Measurements from ENCODE around the gene COX7B2.

The COX7B2 gene

GRCh38 chr4:46890056-46890455 is 19.0 kb downstream of the COX7B2 start:
- no peak for DNase-seq (ENCODE audit: low read depth, low spot score)

GRCh38 chr4:46889410-46889809 is 19.6 kb downstream of the COX7B2 start:
- no peak for DNase-seq (ENCODE audit: low read depth, low spot score)

GRCh38 chr4:46886711-46887110 is 22.3 kb downstream of the COX7B2 start:
- DNase-seq (ENCODE audit: low read depth, low spot score): peak; percentile 18

- DNase-seq (ENCODE audit: low read depth, low spot score): no peak
These were observed 30.4 kb downstream of the COX7B2 start for GRCh38 chr4:46878641-46879040.

GRCh38 chr4:46874811-46875210 is 34.2 kb downstream of the COX7B2 start:
- no peak for DNase-seq (ENCODE audit: low read depth, low spot score)

- no peak for DNase-seq (ENCODE audit: low read depth, low spot score)
These were observed 38.6 kb downstream of the COX7B2 start for GRCh38 chr4:46870411-46870810.

GRCh38 chr4:46856333-46856732 is 52.7 kb downstream of the COX7B2 start:
- DNase-seq (ENCODE audit: low read depth, low spot score): peak; percentile 2

- no peak for DNase-seq (ENCODE audit: low read depth, low spot score)
These were observed 56.2 kb downstream of the COX7B2 start for GRCh38 chr4:46852800-46853199.

- no peak for DNase-seq (ENCODE audit: low read depth, low spot score)
These were observed 59.0 kb downstream of the COX7B2 start for GRCh38 chr4:46850026-46850425.

GRCh38 chr4:46844325-46844917 is 64.6 kb downstream of the COX7B2 start:
- DNase-seq (ENCODE audit: low read depth, low spot score): peak; percentile 75

- DNase-seq (ENCODE audit: low read depth, low spot score): no peak
These were observed 69.9 kb downstream of the COX7B2 start for GRCh38 chr4:46839128-46839527.

GRCh38 chr4:46837639-46838038 is 71.4 kb downstream of the COX7B2 start:
- DNase-seq (ENCODE audit: low read depth, low spot score): no peak

- no peak for DNase-seq (ENCODE audit: low read depth, low spot score)
These were observed 72.5 kb downstream of the COX7B2 start for GRCh38 chr4:46836584-46836983.

GRCh38 chr4:46830971-46831454 is 78.0 kb downstream of the COX7B2 start:
- no peak for DNase-seq (ENCODE audit: low read depth, low spot score)

- no peak for DNase-seq (ENCODE audit: low read depth, low spot score)
These were observed 88.9 kb downstream of the COX7B2 start for GRCh38 chr4:46820154-46820553.

GRCh38 chr4:46819095-46819494 is 90.0 kb downstream of the COX7B2 start:
- DNase-seq (ENCODE audit: low read depth, low spot score): no peak

GRCh38 chr4:46818604-46819003 is 90.4 kb downstream of the COX7B2 start:
- no peak for DNase-seq (ENCODE audit: low read depth, low spot score)

- DNase-seq (ENCODE audit: low read depth, low spot score): no peak
These were observed 91.2 kb downstream of the COX7B2 start for GRCh38 chr4:46817806-46818205.

GRCh38 chr4:46804781-46805413 is 104.1 kb downstream of the COX7B2 start:
- no peak for DNase-seq (ENCODE audit: low read depth, low spot score)

GRCh38 chr4:46793036-46793435 is 116.0 kb downstream of the COX7B2 start:
- DNase-seq (ENCODE audit: low read depth, low spot score): no peak

GRCh38 chr4:46781434-46782092 is 127.5 kb downstream of the COX7B2 start:
- no peak for DNase-seq (ENCODE audit: low read depth, low spot score)

- no peak for DNase-seq (ENCODE audit: low read depth, low spot score)
These were observed 143.6 kb downstream of the COX7B2 start for GRCh38 chr4:46765465-46765864.

GRCh38 chr4:46730075-46730474 is 179.0 kb downstream of the COX7B2 start:
- no peak for DNase-seq (ENCODE audit: low read depth, low spot score)
